Measurements from ENCODE around the gene ARHGAP4.

Gene ARHGAP4

GRCh38 chrX:153864101-153864500 is 62.0 kb downstream of the ARHGAP4 start:
- no peak overlapping the region for H3K4me3 ChIP-seq (ENCODE audit: insufficient read length, low read depth)
- no peak for DNase-seq (ENCODE audit: low read depth, low spot score)
- peaks cover 51% of the 10 kb centered on the region for H3K36me3 ChIP-seq (ENCODE audit: insufficient read depth, insufficient read length, low read length)
- no peaks in the 10 kb centered on the region for H3K9me3 ChIP-seq (ENCODE audit: insufficient read depth, low read length)
- H3K9ac ChIP-seq (ENCODE audit: insufficient read length, low read depth), result no peak overlapping the region
- no peaks in the 10 kb centered on the region for H3K27me3 ChIP-seq (ENCODE audit: insufficient read depth, insufficient read length)
- H3K4me1 ChIP-seq (ENCODE audit: insufficient read depth, insufficient read length), result peaks cover 2% of the 10 kb centered on the region
- TF ChIP-seq ZNF274 (IDR thresholded peaks at IDR 0.05; ENCODE audit: low read depth, low read length), result no peak
- TF ChIP-seq SUZ12 (IDR thresholded peaks at IDR 0.05; ENCODE audit: extremely low read depth, insufficient read depth, insufficient read length), result no peak
- TF ChIP-seq YY1 (IDR thresholded peaks at IDR 0.05; ENCODE audit: insufficient read depth, insufficient read length), result no peak

DNA sequence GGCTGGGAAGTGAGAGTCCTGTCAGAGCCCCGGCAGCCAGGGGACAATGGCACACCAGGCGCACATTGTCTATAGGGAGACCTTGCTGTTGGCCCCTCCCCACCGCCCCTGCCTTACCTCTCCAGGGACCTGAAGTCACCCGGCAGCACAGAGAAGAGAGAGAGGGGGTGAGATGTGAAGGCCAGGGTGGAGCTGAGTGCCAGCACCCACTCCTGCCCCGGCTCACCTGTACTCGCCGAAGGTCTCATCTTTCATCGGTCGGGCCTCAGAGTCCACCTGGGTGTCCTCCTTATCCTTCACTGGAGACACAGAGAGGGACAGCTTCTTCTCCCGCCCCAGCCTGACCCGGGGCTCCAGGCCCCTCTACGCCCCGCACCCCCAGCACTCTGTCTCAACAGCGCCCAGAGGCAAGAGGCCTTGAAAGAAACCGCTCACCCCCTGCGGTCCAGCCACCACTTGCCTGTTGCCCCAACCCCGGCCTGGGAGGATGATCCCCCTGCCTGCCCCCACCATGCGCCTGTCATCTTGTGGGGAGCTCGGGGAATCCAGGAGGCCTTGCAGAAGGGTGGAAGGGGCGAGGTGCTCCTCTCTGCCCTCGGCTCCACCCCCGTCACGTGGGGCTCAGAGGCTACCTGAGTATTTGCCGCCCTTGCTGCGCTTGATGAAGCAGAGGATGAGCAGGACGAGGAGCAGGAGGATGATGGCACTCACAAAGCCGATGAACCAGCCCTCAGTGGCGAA is 62.6 kb downstream of the ARHGAP4 start:
- H3K9ac ChIP-seq (ENCODE audit: insufficient read length, low read depth), result no peak overlapping the region
- H3K9me3 ChIP-seq (ENCODE audit: insufficient read depth, low read length), result no peaks in the 10 kb centered on the region
- H3K4me3 ChIP-seq (ENCODE audit: insufficient read length, low read depth), result no peak overlapping the region
- peaks cover 45% of the 10 kb centered on the region for H3K36me3 ChIP-seq (ENCODE audit: insufficient read depth, insufficient read length, low read length)
- H3K27me3 ChIP-seq (ENCODE audit: insufficient read depth, insufficient read length), result no peaks in the 10 kb centered on the region
- TF ChIP-seq YY1 (IDR thresholded peaks at IDR 0.05; ENCODE audit: insufficient read depth, insufficient read length), result no peak
- peaks cover 2% of the 10 kb centered on the region for H3K4me1 ChIP-seq (ENCODE audit: insufficient read depth, insufficient read length)
- no peak for DNase-seq (ENCODE audit: low read depth, low spot score)

DNA sequence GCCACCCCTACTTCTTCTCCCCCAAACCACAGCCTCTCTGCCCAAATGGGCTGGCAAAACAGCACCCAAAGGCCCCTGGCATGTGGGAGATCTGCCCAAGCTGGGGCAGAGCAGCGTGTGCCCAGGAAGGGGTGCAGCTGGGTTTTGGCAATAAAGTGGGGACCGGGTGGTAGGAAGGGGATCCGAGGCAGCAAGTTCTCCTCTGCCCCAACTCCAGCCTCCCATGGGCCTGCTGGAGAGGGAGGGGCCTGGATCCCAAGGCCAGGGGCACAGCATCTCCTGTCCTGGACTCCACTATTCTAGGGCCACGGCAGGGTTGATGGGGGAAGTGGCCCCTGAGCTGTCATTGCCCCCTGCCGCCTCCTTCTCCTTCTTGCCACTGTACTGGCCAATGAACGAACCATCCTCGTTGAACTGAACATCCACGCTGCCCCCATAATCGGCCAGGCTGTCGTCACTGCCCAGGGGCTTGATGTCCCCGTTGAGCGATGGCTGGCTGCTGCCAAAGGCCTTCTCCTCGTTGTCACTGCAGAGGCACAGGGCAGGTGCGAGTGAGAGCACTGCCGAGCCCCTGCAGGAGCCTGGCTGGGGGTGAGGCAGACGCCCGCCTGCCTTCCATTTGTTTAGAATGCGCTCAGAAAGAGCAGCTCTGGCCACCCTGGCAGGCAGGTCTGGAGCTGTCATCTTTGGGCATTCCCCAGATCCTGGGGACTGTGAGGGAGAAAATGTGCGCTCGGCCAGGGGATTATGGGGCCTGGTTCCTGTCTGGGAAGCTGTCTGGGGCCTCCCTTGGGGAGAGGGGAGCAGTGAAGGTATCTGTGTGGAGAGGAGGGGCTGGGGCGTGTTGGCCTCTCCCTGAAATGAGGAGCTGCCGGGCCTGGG is 63.5 kb downstream of the ARHGAP4 start:
- TF ChIP-seq SUZ12 (IDR thresholded peaks at IDR 0.05; ENCODE audit: extremely low read depth, insufficient read depth, insufficient read length) (no peak), YY1 (IDR thresholded peaks at IDR 0.05; ENCODE audit: insufficient read depth, insufficient read length) (no peak), ZNF274 (IDR thresholded peaks at IDR 0.05; ENCODE audit: low read depth, low read length) (no peak)
- Histone ChIP-seq H3K9ac (ENCODE audit: insufficient read length, low read depth) (no peak overlapping the region), H3K4me3 (ENCODE audit: insufficient read length, low read depth) (no peak overlapping the region), H3K27me3 (ENCODE audit: insufficient read depth, insufficient read length) (no peaks in the 10 kb centered on the region), H3K4me1 (ENCODE audit: insufficient read depth, insufficient read length) (peaks cover 2% of the 10 kb centered on the region), H3K9me3 (ENCODE audit: insufficient read depth, low read length) (no peaks in the 10 kb centered on the region), H3K36me3 (ENCODE audit: insufficient read depth, insufficient read length, low read length) (peaks cover 38% of the 10 kb centered on the region)
- DNase-seq (ENCODE audit: low read depth, low spot score), result no peak

DNA sequence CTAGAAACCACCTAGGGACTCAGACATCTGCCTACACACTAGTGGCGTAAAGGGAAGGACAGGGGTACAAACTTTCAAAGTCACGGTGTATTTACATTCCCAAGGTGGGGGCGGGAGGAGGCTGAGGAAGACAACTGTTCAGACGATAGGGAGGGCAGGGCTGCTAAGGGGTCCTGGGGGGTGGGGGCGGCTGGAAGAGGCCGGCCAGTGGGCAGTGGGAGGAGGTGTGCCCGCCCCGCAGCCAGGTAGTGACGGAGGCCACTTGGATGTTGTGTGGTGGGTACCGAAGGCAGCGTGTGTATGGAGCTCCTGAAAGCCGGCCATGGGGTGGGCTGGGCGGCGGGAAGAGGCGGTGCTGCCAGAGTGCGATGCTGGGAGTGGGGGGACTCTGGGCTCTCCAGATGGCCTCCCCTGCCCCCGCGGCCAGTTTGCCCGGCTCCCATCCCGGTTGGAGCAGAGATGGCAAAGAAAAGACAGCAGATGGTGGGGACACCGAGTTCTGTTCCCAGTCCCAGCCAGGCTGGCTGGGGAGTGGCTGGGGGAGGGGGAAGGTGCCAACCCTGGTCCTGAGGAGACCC is 64.2 kb downstream of the ARHGAP4 start:
- TF ChIP-seq ZNF274 (IDR thresholded peaks at IDR 0.05; ENCODE audit: low read depth, low read length) (no peak), YY1 (IDR thresholded peaks at IDR 0.05; ENCODE audit: insufficient read depth, insufficient read length) (no peak), SUZ12 (IDR thresholded peaks at IDR 0.05; ENCODE audit: extremely low read depth, insufficient read depth, insufficient read length) (no peak)
- DNase-seq (ENCODE audit: low read depth, low spot score), result no peak
- no peaks in the 10 kb centered on the region for H3K27me3 ChIP-seq (ENCODE audit: insufficient read depth, insufficient read length)

GRCh38 chrX:153861151-153861550 is 64.9 kb downstream of the ARHGAP4 start:
- H3K36me3 ChIP-seq (ENCODE audit: insufficient read depth, insufficient read length, low read length), result peaks cover 25% of the 10 kb centered on the region
- no peak for DNase-seq (ENCODE audit: low read depth, low spot score)
- no peaks in the 10 kb centered on the region for H3K27me3 ChIP-seq (ENCODE audit: insufficient read depth, insufficient read length)
- peaks cover 2% of the 10 kb centered on the region for H3K4me1 ChIP-seq (ENCODE audit: insufficient read depth, insufficient read length)
- H3K9ac ChIP-seq (ENCODE audit: insufficient read length, low read depth), result no peak overlapping the region
- no peak for TF ChIP-seq YY1 (IDR thresholded peaks at IDR 0.05; ENCODE audit: insufficient read depth, insufficient read length)
- H3K4me3 ChIP-seq (ENCODE audit: insufficient read length, low read depth), result no peak overlapping the region
- H3K9me3 ChIP-seq (ENCODE audit: insufficient read depth, low read length), result no peaks in the 10 kb centered on the region

More for the DNA sequence above, 64.2 kb downstream of the ARHGAP4 start:
- H3K9ac ChIP-seq (ENCODE audit: insufficient read length, low read depth), result no peak overlapping the region
- peaks cover 30% of the 10 kb centered on the region for H3K36me3 ChIP-seq (ENCODE audit: insufficient read depth, insufficient read length, low read length)
- no peaks in the 10 kb centered on the region for H3K9me3 ChIP-seq (ENCODE audit: insufficient read depth, low read length)
- no peak overlapping the region for H3K4me3 ChIP-seq (ENCODE audit: insufficient read length, low read depth)
- H3K4me1 ChIP-seq (ENCODE audit: insufficient read depth, insufficient read length), result peaks cover 2% of the 10 kb centered on the region

All from NT2/D1 (cell line).